Esophagus muscularis mucosa (tissue), 3 donors: ENCODE measurements around the gene NOMO2.
"Not testable (repeated sequence)": the region's sequence is repeated elsewhere in the genome, so short reads cannot be mapped to it uniquely, and the experiment has no call there.

Source experiments
- CTCF ChIP-seq, 3 experiments: fragments of 200-600 bp in 2 of 3; fragments of 450-650 bp in 1 of 3; sonication (generic) in 2 of 3; IDR thresholded peaks; one replicate each; pipeline ENCODE4 v1.5.1; 2017 to 2019; ENCODE audit warnings: antibody characterized with exemption in 3 of 3, mild to moderate bottlenecking in 2 of 3, moderate library complexity in 1 of 3
- POLR2A ChIP-seq: fragments of 450-650 bp; IDR thresholded peaks from one replicate; pipeline ENCODE4 v1.6.1; 2017; ENCODE audit warnings: antibody characterized with exemption, moderate library complexity, mild to moderate bottlenecking, low read depth
- POLR2AphosphoS5 ChIP-seq, 2 donors: sonication (generic); formaldehyde crosslinking; IDR thresholded peaks; one replicate each; pipeline ENCODE4 v1.6.1; 2017; ENCODE audit warnings: antibody characterized with exemption in 2 of 2

- TF ChIP-seq CTCF (IDR thresholded peaks at IDR 0.05); POLR2A; POLR2AphosphoS5 (IDR thresholded peaks at IDR 0.05): not testable (repeated sequence)
Measured at GRCh38 chr16:18497032-18497431, 64.9 kb downstream of the NOMO2 start.
